K562 (cell line): ENCODE measurements around the gene TYR. TPM values are rescaled to one million over a fixed set of nuclear protein-coding genes. Genes with fewer than 3 reads are reported as not detected.
"Not testable (repeated sequence)": the region's sequence is repeated elsewhere in the genome, so short reads cannot be mapped to it uniquely, and the experiment has no call there.

Experiments used
- ATAC-seq: fragments of 200-7000 bp; cut with Tn5 transposase; 3 replicates; pipeline ENCODE4 v1.9.1; 2020; ENCODE audit warnings: moderate library complexity
- BruUV-seq: library from RNA; stranded (reverse); fragments of 400-500 nt; replicated peaks from 2 replicates; lab custom pipeline; 2021; lab: Mats Ljungman, UMichigan
- CTCF ChIA-PET: fragments of 300-600 bp; formaldehyde crosslinking; extraction: SDS; loops from one replicate; lab custom pipeline; 2021; ENCODE audit warnings: low intra/inter-chr PET ratio; lab: Yijun Ruan, JAX
- POLR2A ChIA-PET: fragments of 300-600, 350-650 bp; sonication (Branson Sonifier 250); formaldehyde crosslinking; extraction: SDS; loops from one replicate; lab custom pipeline; 2021; ENCODE audit warnings: antibody characterized with exemption, inconsistent platforms; lab: Yijun Ruan, JAX
- DNase-seq, 4 experiments: peaks; one replicate each; pipeline versions ENCODE4 v3.0.0 to v3.0.0-alpha.2; 2011 to 2018; ENCODE audit warnings: low spot score in 3 of 4, mixed read lengths in 3 of 4; ENCODE audit errors: extremely low read depth in 1 of 4
- FAIRE-seq: peaks from 2 replicates; lab custom pipeline; 2011; peaks lifted over from hg19 to GRCh38; lab: Jason Lieb, UNC
- H2AFZ ChIP-seq: 2 replicates; pipeline ENCODE4 v1.6.0; 2011; ENCODE audit warnings: low read depth, low read length, control low read depth, inconsistent platforms
- H3K27ac ChIP-seq: fragments of 200-600 bp; 3 replicates; pipeline ENCODE4 v1.8.0; 2011; ENCODE audit warnings: low read depth, mild to moderate bottlenecking, control low read depth, inconsistent platforms, low read length, moderate library complexity, mixed read lengths; ENCODE audit errors: extremely low read depth
- H3K27me3 ChIP-seq, 2 experiments: fragments of 300-600 bp in 1 of 2; 2 replicates in 1 of 2; 3 replicates in 1 of 2; pipeline versions ENCODE4 v1.6.0 to v1.8.0; 2011; ENCODE audit warnings: inconsistent platforms in 2 of 2, low read length in 2 of 2, mild to moderate bottlenecking in 1 of 2, mixed read lengths in 1 of 2, moderate library complexity in 1 of 2; ENCODE audit not compliant: control insufficient read depth in 2 of 2, insufficient read depth in 2 of 2
- H3K36me3 ChIP-seq: fragments of 300-600 bp; 3 replicates; pipeline ENCODE4 v1.8.0; 2011; ENCODE audit warnings: mild to moderate bottlenecking, low read length, inconsistent platforms; ENCODE audit not compliant: control insufficient read depth, insufficient read depth
- H3K4me1 ChIP-seq, 2 experiments: fragments of 200-600 bp in 1 of 2; replicated peaks in 1 of 2; 2 replicates in 1 of 2; 3 replicates in 1 of 2; pipeline versions ENCODE4 v1.5.1 to v1.8.0; 2011; ENCODE audit warnings: inconsistent platforms in 2 of 2, low read length in 2 of 2, mild to moderate bottlenecking in 1 of 2, mixed read lengths in 1 of 2, moderate library complexity in 1 of 2; ENCODE audit not compliant: control insufficient read depth in 2 of 2, insufficient read depth in 2 of 2
- H3K4me2 ChIP-seq: 2 replicates; pipeline ENCODE4 v1.6.1; 2011; ENCODE audit warnings: low read length, control low read depth, inconsistent platforms, mixed read lengths; ENCODE audit not compliant: insufficient read depth
- H3K4me3 ChIP-seq: fragments of 200-600 bp; sonication (generic), shearing (Covaris generic); 2 replicates; pipeline ENCODE4 v1.5.1; 2016; ENCODE audit warnings: control low read depth, inconsistent platforms
- H3K79me2 ChIP-seq: fragments of 200-600 bp; 3 replicates; pipeline ENCODE4 v1.8.0; 2011; ENCODE audit warnings: low read length, inconsistent platforms; ENCODE audit not compliant: control insufficient read depth, insufficient read depth
- H3K9ac ChIP-seq, 2 experiments: 2 replicates each; pipeline versions ENCODE4 v1.6.0 to v1.6.1; 2011; ENCODE audit warnings: low read depth in 2 of 2, low read length in 2 of 2, control low read depth in 1 of 2, inconsistent platforms in 1 of 2, mild to moderate bottlenecking in 1 of 2, mixed read lengths in 1 of 2; ENCODE audit not compliant: insufficient read depth in 1 of 2
- H3K9me1 ChIP-seq: one replicate; pipeline ENCODE4 v1.6.0; 2011; ENCODE audit warnings: inconsistent platforms, mild to moderate bottlenecking, low read length, moderate library complexity; ENCODE audit not compliant: control insufficient read depth, insufficient read depth
- H3K9me3 ChIP-seq: replicated peaks from 2 replicates; pipeline ENCODE4 v1.5.1; 2011; ENCODE audit warnings: low read depth, low read length, inconsistent platforms; ENCODE audit not compliant: control insufficient read depth, insufficient read depth
- H4K20me1 ChIP-seq: replicated peaks from 2 replicates; pipeline ENCODE4 v1.6.1; 2011; ENCODE audit warnings: low read length, inconsistent platforms, mixed read lengths; ENCODE audit not compliant: control insufficient read depth, insufficient read depth
- BDP1 ChIP-seq: IDR thresholded peaks from 3 replicates; pipeline ENCODE4 v1.6.1; 2011; ENCODE audit not compliant: insufficient read length, insufficient read depth
- STAT5B ChIP-seq: fragments of 250-450 bp; sonication (Bioruptor Pico); IDR thresholded peaks from 2 replicates; pipeline ENCODE4 v1.8.0; 2021; ENCODE audit warnings: mild to moderate bottlenecking, inconsistent platforms
- THRA ChIP-seq: fragments of 450-650 bp; IDR thresholded peaks from 2 replicates; pipeline ENCODE4 v1.6.1; 2017; ENCODE audit warnings: mild to moderate bottlenecking, moderate library complexity
- ZNF740 ChIP-seq, 3 experiments: fragments of 200-800 bp in 1 of 3; sonication (Bioruptor generic) in 1 of 3; sonication (generic) in 1 of 3; formaldehyde crosslinking in 1 of 3; IDR thresholded peaks; 2 replicates each; pipeline versions ENCODE4 v1.6.1 to v1.8.0; 2016 to 2022; ENCODE audit warnings: mild to moderate bottlenecking in 2 of 3, missing compliant biosample characterization in 2 of 3, missing genetic modification characterization in 2 of 3, missing genetic modification reagents in 1 of 3
- WGBS: fragments of 100-300 bp; shearing (Covaris generic); methylation state at CpG from one replicate; pipeline ENCODE4 v1.1.6; 2016; ENCODE audit warnings: low coverage, mixed read lengths; ENCODE audit not compliant: insufficient coverage; ENCODE audit errors: missing lambda C conversion rate; 5-methylcytosine and 5-hydroxymethylcytosine counted together
- in situ Hi-C: fragments of 300-500 bp; cut with MboI; formaldehyde crosslinking; loops from 4 replicates; pipeline ENCODE4 v1.15.0; 2018; ENCODE audit warnings: inconsistent platforms, mixed read lengths
- intact Hi-C: fragments of 100-400 bp; cut with micrococcal nuclease; formaldehyde crosslinking; loops from 2 replicates; pipeline ENCODE4 v1.14.2; 2022
- polyA plus RNA-seq, 8 experiments: library from polyadenylated mRNA; depleted of rRNA in 4 of 8; stranded (reverse) in 5 of 8; unstranded in 3 of 8; fragments of >200 nt; fragmentation: Nextera tagmentation in 2 of 8; fragmentation: Illumina TruSeq in 1 of 8; extraction: Ambion mirVana in 2 of 8; extraction: Trizol in 1 of 8; gene quantifications; 2 replicates each; pipeline versions ENCODE4 v1.2.1 to v1.2.3, GENCODE V29; 2011 to 2014; ENCODE audit warnings: inconsistent platforms in 1 of 8, missing spikeins in 1 of 8
- total RNA-seq, 7 experiments: library from RNA; depleted of rRNA in 6 of 7; stranded (reverse); fragments of >200 nt in 6 of 7; fragmentation: Illumina TruSeq in 2 of 7; extraction: Trizol in 2 of 7; gene quantifications; 2 replicates each; pipeline versions ENCODE4 v1.2.1 to v1.2.3, GENCODE V29; 2011 to 2021; ENCODE audit warnings: low replicate concordance in 1 of 7

TYR gene
- total and polyA plus RNA-seq, 9 of the 15 experiments (the other 6 are each of a cell fraction or from before 2014, with no cell fraction given): not detected

- no peak for TF ChIP-seq THRA
- no peak for TF ChIP-seq STAT5B (CRISPR knock-in tag)
- TF ChIP-seq ZNF740 (CRISPR knock-in tag; IDR thresholded peaks at IDR 0.05): no peak
- TF ChIP-seq ZNF740 (tag; IDR thresholded peaks at IDR 0.05): no peak
- no peak for TF ChIP-seq BDP1
These were observed 101.5 kb downstream of the TYR start (continued) for GRCh38 chr11:89279176-89279575.

- 0% methylated on average over 3 of the region's 3 CpGs for WGBS
These were observed 103.5 kb downstream of the TYR start for GRCh38 chr11:89281032-89281677.

GRCh38 chr11:89286601-89287000, 108.9 kb downstream of the TYR start:
- in situ Hi-C loops, H3K9ac ChIP-seq, H3K79me2 ChIP-seq, H2AFZ ChIP-seq, ATAC-seq, H3K27me3 ChIP-seq, H3K4me1 ChIP-seq, H3K4me3 ChIP-seq, H3K4me2 ChIP-seq, H3K36me3 ChIP-seq, H4K20me1 ChIP-seq, intact Hi-C loops, BruUV-seq, FAIRE-seq, H3K9me1 ChIP-seq, H3K9me3 ChIP-seq, POLR2A ChIA-PET, DNase-seq, H3K27ac ChIP-seq, CTCF ChIA-PET: not testable (repeated sequence)
- WGBS: 0% methylated on average over 1 of the region's 1 CpG

More at GRCh38 chr11:89281032-89281677, 103.5 kb downstream of the TYR start:
- H3K4me2 ChIP-seq, FAIRE-seq, H3K4me1 ChIP-seq, BruUV-seq, ATAC-seq, H3K4me3 ChIP-seq, H3K79me2 ChIP-seq, H3K9me1 ChIP-seq, H4K20me1 ChIP-seq, POLR2A ChIA-PET, H3K9me3 ChIP-seq, H3K36me3 ChIP-seq, CTCF ChIA-PET, H2AFZ ChIP-seq, H3K9ac ChIP-seq, in situ Hi-C loops, intact Hi-C loops, H3K27ac ChIP-seq, DNase-seq, H3K27me3 ChIP-seq: not testable (repeated sequence)
